Activated CD4-positive, alpha-beta memory T cell treated with anti-CD3 and anti-CD28 coated beads for 36 hours (primary cell): Measurements from ENCODE around the gene ZNF329. TPM values are rescaled to one million over a fixed set of nuclear protein-coding genes. Genes with fewer than 3 reads are reported as not detected.
A peak's percentile ranks its signal among the peaks of the same experiment; 100 is the strongest.
"Not testable (repeated sequence)": the region's sequence is repeated elsewhere in the genome, so short reads cannot be mapped to it uniquely, and the experiment has no call there.

Experiments used
- CTCF ChIA-PET: fragments of 350-600 bp; sonication (Branson Sonifier 250); formaldehyde crosslinking; loops from one replicate; lab custom pipeline; 2021; ENCODE audit warnings: antibody characterized with exemption, inconsistent platforms; lab: Charles Lee
- POLR2A ChIA-PET: fragments of 350-600 bp; sonication (Branson Sonifier 250); formaldehyde crosslinking; loops from one replicate; lab custom pipeline; 2021; ENCODE audit warnings: antibody characterized with exemption; lab: Charles Lee
- DNase-seq: peaks from one replicate; pipeline ENCODE4 v3.0.0-alpha.2; 2020
- H3K27ac Mint-ChIP-seq: one replicate; pipeline ENCODE4 v1.8.0; 2021; ENCODE audit warnings: mixed read lengths
- H3K27me3 Mint-ChIP-seq: one replicate; pipeline ENCODE4 v1.8.0; 2021; ENCODE audit warnings: mixed read lengths
- H3K36me3 Mint-ChIP-seq: one replicate; pipeline ENCODE4 v1.8.0; 2021; ENCODE audit warnings: mixed read lengths
- H3K4me1 Mint-ChIP-seq: one replicate; pipeline ENCODE4 v1.8.0; 2021; ENCODE audit warnings: low read depth, mixed read lengths
- H3K4me3 Mint-ChIP-seq: one replicate; pipeline ENCODE4 v1.8.0; 2021; ENCODE audit warnings: mild to moderate bottlenecking, mixed read lengths
- H3K9me3 Mint-ChIP-seq: one replicate; pipeline ENCODE4 v1.8.0; 2021; ENCODE audit warnings: mixed read lengths
- intact Hi-C: fragments of 100-400 bp; cut with micrococcal nuclease; formaldehyde crosslinking; loops from one replicate; pipeline ENCODE4 v1.15.1; 2023
- total RNA-seq, 2 experiments: library from RNA; stranded (reverse); gene quantifications; one replicate each; pipeline ENCODE4 v1.2.3, GENCODE V29; 2021

Gene ZNF329
- total RNA-seq, 2 experiments from 2014 or later: 4.2 to 4.4 TPM

DNA sequence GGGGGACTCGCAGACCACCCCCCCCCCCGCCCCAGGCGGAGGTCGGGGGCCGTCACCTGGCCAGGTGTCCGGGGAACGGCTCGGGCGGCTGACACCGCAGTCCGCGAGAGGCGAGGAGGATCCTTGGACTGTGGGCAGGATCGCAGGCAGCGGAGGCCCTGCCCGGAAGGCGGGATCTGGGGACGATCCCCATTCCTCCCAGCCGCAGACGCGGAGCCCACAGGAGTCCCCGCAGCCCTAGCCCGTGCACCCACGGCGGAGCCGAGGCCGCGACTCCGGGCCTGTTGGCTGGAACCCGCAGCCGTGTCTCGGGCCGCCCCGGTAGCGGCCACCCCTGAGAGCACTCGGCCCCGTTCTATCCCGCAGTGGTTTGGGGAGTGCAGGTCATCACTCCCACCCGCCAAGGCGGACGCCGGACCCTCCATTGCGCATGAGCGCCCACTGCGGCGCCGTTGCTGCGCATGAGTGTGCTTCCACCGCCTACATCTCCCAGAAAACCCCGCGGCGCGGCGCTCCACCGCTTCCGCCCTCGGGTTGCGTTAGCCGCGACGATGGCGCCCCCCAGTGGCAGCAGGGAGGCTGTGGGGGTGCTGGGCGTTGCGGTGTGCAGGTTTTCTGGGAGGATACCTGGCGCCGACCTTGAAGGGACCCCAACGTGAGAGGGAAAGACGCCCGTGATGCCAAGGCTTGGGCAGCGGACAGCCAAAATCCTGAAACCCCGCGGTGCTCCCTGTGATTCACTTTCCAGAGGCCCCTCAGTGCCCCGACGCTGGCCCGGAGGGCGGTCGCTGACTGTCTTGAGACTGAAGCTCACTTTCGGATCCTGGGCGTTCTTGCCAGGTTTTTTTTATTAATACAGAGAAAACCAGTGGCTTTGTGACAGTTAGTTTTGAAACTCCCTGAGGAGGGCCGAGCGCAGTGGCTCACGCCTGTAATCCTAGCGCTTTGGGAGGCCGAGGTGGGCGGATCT, 4.4 kb upstream of the ZNF329 start:
- ChIA-PET CTCF (interaction anchor here (0.6 to 1.3 kb wide), 7 partner anchors 10 to 1563 kb away, joined by 3 to 5 read pairs (median 3); no protein-coding TSS in a partner anchor), POLR2A (interaction anchor here (0.6 kb wide), 1 partner anchor 1097 kb away, joined by 3 read pairs; no protein-coding TSS in a partner anchor)
- Mint-ChIP-seq H3K36me3 (peaks cover 2% of the 10 kb centered on the region), H3K9me3 (peaks cover 7% of the 10 kb centered on the region), H3K27me3 (no peaks in the 10 kb centered on the region), H3K4me1 (peaks cover 11% of the 10 kb centered on the region), H3K4me3 (peak overlapping the region; percentile 79), H3K27ac (peak overlapping the region; percentile 23)
- DNase-seq: peak; percentile 98
- intact Hi-C loops: loop anchor here (1.0 to 10.0 kb wide), 8 partner anchors 56 to 1051 kb away; partner anchors contain the start of genes ZNF416, ZNF460, ZNF606 and ZNF776

DNA sequence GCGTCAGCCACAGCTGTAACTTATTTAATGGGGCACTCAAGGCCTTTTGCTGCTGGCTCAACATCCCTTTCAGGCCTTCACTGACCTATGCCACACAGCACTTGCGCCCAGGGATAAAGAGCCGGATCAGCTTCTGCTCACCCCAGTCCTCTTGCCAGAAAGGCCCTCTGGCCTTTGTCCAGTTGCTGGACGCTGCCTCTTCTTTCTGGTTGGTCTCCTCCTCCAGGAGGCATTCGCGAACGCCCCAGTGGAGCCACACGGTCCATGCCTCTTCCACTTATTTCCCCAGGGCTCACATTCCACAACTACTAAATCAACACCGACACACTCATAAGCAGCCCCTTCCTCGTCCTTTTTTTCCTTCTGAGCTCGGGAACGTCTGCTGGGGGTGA, 3.7 kb upstream of the ZNF329 start:
- peak; percentile 10 for DNase-seq

DNA sequence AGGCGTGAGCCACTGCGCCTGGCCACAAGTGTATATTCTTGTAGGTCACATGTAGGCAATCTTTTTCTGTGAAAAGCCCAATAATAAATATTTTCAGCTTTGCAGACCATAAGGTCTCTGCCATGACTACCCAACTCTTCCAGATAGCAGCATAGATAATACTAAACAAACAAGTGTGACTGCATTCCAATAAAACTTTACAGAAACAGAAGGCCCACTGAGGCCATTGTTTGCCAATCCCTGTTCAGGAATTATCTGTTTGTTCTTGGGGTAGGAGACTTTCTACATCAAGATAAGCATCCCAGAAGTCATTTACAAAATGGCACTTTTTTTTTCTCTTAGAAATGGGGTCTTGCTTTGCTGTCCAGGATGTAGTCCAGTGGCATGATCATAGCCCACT, 2.8 kb upstream of the ZNF329 start:
- DNase-seq: no peak
- CTCF ChIA-PET: no interaction called here

More for the DNA sequence above, 3.7 kb upstream of the ZNF329 start:
- Mint-ChIP-seq H3K27ac (no peak overlapping the region), H3K9me3 (peaks cover 8% of the 10 kb centered on the region), H3K4me3 (peak overlapping the region; percentile 79), H3K36me3 (peaks cover 5% of the 10 kb centered on the region), H3K27me3 (no peaks in the 10 kb centered on the region), H3K4me1 (peaks cover 17% of the 10 kb centered on the region)
- CTCF ChIA-PET: no interaction called here
- intact Hi-C loops: loop anchor here (2.0 to 10.0 kb wide), 5 partner anchors 55 to 872 kb away; partner anchors contain the start of genes ZNF416, ZNF460, ZNF776 and ZNF814
- POLR2A ChIA-PET: no interaction called here

GRCh38 chr19:58147475-58147874, 3.1 kb downstream of the ZNF329 start:
- DNase-seq, POLR2A ChIA-PET, H3K27me3 Mint-ChIP-seq, H3K27ac Mint-ChIP-seq, CTCF ChIA-PET, intact Hi-C loops, H3K4me3 Mint-ChIP-seq: not testable (repeated sequence)
- Mint-ChIP-seq H3K4me1 (peaks cover 13% of the 10 kb centered on the region), H3K9me3 (peaks cover 32% of the 10 kb centered on the region), H3K36me3 (peaks cover 33% of the 10 kb centered on the region)

More for the DNA sequence above, 2.8 kb upstream of the ZNF329 start:
- peaks cover 17% of the 10 kb centered on the region for H3K9me3 Mint-ChIP-seq
- peaks cover 18% of the 10 kb centered on the region for H3K4me1 Mint-ChIP-seq
- POLR2A ChIA-PET: no interaction called here
- no peak overlapping the region for H3K27ac Mint-ChIP-seq
- no peaks in the 10 kb centered on the region for H3K27me3 Mint-ChIP-seq
- H3K4me3 Mint-ChIP-seq: no peak overlapping the region
- peaks cover 12% of the 10 kb centered on the region for H3K36me3 Mint-ChIP-seq
- intact Hi-C loops: loop anchor here (5.0 to 10.0 kb wide), 3 partner anchors 269 to 871 kb away; partner anchors contain the start of genes ZNF416, ZNF460 and ZNF814

- H3K27ac Mint-ChIP-seq: no peak overlapping the region
- ChIA-PET POLR2A (no interaction called here), CTCF (no interaction called here)
- H3K4me3 Mint-ChIP-seq: no peak overlapping the region
- peaks cover 37% of the 10 kb centered on the region for H3K9me3 Mint-ChIP-seq
- peaks cover 9% of the 10 kb centered on the region for H3K4me1 Mint-ChIP-seq
- intact Hi-C loops: no loop called here
- H3K27me3 Mint-ChIP-seq: no peaks in the 10 kb centered on the region
- H3K36me3 Mint-ChIP-seq: peaks cover 48% of the 10 kb centered on the region
- no peak for DNase-seq
These were observed 4.7 kb downstream of the ZNF329 start for GRCh38 chr19:58145849-58146248.

GRCh38 chr19:58134244-58134643, 16.3 kb downstream of the ZNF329 start:
- POLR2A ChIA-PET: no interaction called here
- Mint-ChIP-seq H3K36me3 (peaks cover 90% of the 10 kb centered on the region), H3K4me3 (no peak overlapping the region), H3K27me3 (no peaks in the 10 kb centered on the region), H3K9me3 (peaks cover 74% of the 10 kb centered on the region), H3K27ac (no peak overlapping the region), H3K4me1 (no peaks in the 10 kb centered on the region)
- CTCF ChIA-PET: no interaction called here
- no peak for DNase-seq
- intact Hi-C loops: no loop called here

DNA sequence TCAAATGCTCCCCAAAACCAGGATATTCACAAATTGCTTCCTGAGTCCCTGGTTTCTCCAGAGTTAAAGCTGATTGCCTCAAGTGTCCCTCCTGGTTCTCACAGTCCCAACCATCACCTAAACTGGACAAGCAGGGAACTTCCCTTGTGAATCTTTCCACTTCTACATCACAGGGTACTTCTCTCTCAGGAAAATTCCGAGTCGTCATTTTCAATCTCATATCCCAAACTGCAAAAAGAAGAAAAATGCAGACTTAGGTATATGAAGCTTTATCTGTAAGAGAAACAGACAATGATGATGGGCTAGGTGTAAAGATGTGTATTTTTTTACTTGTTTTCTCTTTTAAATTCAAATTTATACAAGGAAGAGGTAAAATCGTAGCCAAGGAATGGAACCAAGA, 21.3 kb downstream of the ZNF329 start:
- ChIA-PET POLR2A (no interaction called here), CTCF (interaction anchor here (1.1 kb wide), 1 partner anchor 19 kb away, joined by 3 read pairs; no protein-coding TSS in a partner anchor)
- H3K27me3 Mint-ChIP-seq: no peaks in the 10 kb centered on the region
- intact Hi-C loops: no loop called here
- peaks cover 81% of the 10 kb centered on the region for H3K36me3 Mint-ChIP-seq
- peaks cover 87% of the 10 kb centered on the region for H3K9me3 Mint-ChIP-seq
- no peak for DNase-seq
- H3K4me3 Mint-ChIP-seq: no peak overlapping the region
- H3K27ac Mint-ChIP-seq: no peak overlapping the region
- no peaks in the 10 kb centered on the region for H3K4me1 Mint-ChIP-seq

- POLR2A ChIA-PET: no interaction called here
- Mint-ChIP-seq H3K36me3 (peaks cover 75% of the 10 kb centered on the region), H3K27ac (no peak overlapping the region), H3K9me3 (peaks cover 87% of the 10 kb centered on the region), H3K27me3 (no peaks in the 10 kb centered on the region), H3K4me1 (no peaks in the 10 kb centered on the region), H3K4me3 (no peak overlapping the region)
- CTCF ChIA-PET: interaction anchor here (1.1 kb wide), 1 partner anchor 18 kb away, joined by 3 read pairs; no protein-coding TSS in a partner anchor
- DNase-seq: no peak
- intact Hi-C loops: no loop called here
These were observed 22.4 kb downstream of the ZNF329 start for GRCh38 chr19:58128041-58128685.

DNA sequence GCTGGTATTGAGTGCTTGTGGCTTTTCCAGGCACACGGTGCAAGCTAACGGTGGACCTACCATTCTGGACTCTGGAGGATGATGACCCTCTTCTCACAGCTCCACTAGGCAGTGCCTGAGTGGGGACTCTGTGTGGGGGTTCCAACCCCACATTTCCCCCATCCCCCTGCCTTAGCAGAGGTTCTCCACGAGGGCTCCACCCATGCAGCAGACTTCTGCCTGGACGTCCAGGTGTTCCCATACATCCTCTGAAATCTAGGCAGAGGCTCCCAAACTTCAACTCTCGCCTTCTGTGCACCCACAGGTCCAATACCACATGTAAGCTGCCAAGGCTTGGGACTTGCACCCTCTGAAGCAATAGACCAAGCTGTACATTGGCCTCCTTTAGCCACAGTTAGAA, 27.2 kb downstream of the ZNF329 start:
- no peak overlapping the region for H3K4me3 Mint-ChIP-seq
- peaks cover 93% of the 10 kb centered on the region for H3K9me3 Mint-ChIP-seq
- ChIA-PET CTCF (no interaction called here), POLR2A (no interaction called here)
- H3K36me3 Mint-ChIP-seq: peaks cover 54% of the 10 kb centered on the region
- H3K4me1 Mint-ChIP-seq: no peaks in the 10 kb centered on the region
- DNase-seq: no peak
- intact Hi-C loops: no loop called here
- H3K27me3 Mint-ChIP-seq: no peaks in the 10 kb centered on the region
- no peak overlapping the region for H3K27ac Mint-ChIP-seq

DNA sequence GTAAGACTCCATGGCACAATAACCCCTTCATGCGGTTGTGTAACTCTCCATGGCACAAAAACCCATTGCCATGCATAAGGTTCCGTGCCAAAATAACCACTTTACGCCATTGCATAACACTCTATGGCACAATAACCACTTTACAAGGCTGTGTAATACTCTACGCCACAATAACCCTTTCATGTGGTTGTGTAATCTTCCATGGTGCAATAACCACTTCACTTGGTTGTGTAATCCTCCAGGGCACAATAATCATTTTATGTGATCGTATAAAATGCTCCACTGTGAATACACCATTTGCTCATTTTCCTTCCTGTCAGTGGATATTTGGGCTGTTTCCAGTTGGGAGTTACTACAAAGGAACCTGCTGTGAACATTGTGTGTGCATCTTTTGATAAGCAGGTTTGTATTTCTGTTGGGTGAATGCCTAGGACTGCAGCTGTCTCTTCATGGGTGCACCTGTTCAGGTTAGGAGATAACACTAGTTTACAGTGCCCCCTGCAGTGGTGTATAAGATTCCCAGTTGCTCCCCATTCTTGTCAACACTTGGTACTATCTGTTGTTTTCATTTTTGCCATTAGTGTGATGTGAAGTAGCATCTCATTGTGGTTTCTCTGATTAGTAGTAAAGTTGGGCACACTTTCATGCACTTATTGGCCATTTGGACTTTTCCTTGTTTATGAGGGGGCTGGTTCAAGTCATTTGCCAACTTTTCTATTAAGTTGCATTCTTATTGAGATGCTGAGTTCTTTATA, 31.4 kb downstream of the ZNF329 start:
- ChIA-PET CTCF (no interaction called here), POLR2A (no interaction called here)
- Mint-ChIP-seq H3K4me1 (peaks cover 2% of the 10 kb centered on the region), H3K36me3 (peaks cover 58% of the 10 kb centered on the region), H3K9me3 (peaks cover 89% of the 10 kb centered on the region), H3K4me3 (no peak overlapping the region), H3K27ac (no peak overlapping the region), H3K27me3 (peaks cover 2% of the 10 kb centered on the region)
- intact Hi-C loops: no loop called here
- DNase-seq: no peak

GRCh38 chr19:58117841-58118575, 32.6 kb downstream of the ZNF329 start:
- Mint-ChIP-seq H3K27ac (no peak overlapping the region), H3K4me3 (no peak overlapping the region), H3K9me3 (peaks cover 85% of the 10 kb centered on the region), H3K27me3 (peaks cover 2% of the 10 kb centered on the region), H3K4me1 (peaks cover 2% of the 10 kb centered on the region), H3K36me3 (peaks cover 58% of the 10 kb centered on the region)
- no peak for DNase-seq
- intact Hi-C loops: no loop called here
- POLR2A ChIA-PET: no interaction called here
- CTCF ChIA-PET: no interaction called here
